Adrenal gland (tissue), 5 donors: ENCODE results near the gene JPH2.

Experiments used
- CTCF ChIP-seq, 6 experiments: fragments of 450-650 bp in 4 of 6; fragments of 200-600 bp in 2 of 6; sonication (generic) in 1 of 6; IDR thresholded peaks; 1 replicate in 5 of 6; 2 replicates in 1 of 6; pipeline versions ENCODE4 v1.5.1 to v1.8.0; 2016 to 2021; ENCODE audit warnings: antibody characterized with exemption in 6 of 6, mild to moderate bottlenecking in 2 of 6, moderate library complexity in 1 of 6
- POLR2A ChIP-seq, 2 donors: fragments of 450-650 bp; IDR thresholded peaks; one replicate each; pipeline ENCODE4 v1.6.1; 2017; ENCODE audit warnings: antibody characterized with exemption in 2 of 2, mild to moderate bottlenecking in 2 of 2, moderate library complexity in 1 of 2
- donor health status: DM: no; HTN: no; CAD: no.

- TF ChIP-seq CTCF (IDR thresholded peaks at IDR 0.05) (no peak), POLR2A (IDR thresholded peaks at IDR 0.05) (no peak)
Observed at GRCh38 chr20:44228465-44229258, 41.7 kb upstream of the JPH2 start.
